ENCODE results near the gene JPH3. TPM values are rescaled to one million over a fixed set of nuclear protein-coding genes. Genes with fewer than 3 reads are reported as not detected.

Gene JPH3
- total and polyA plus RNA-seq, 4 donors, result 12.6 to 79.7 (median 54.0) TPM

DNA sequence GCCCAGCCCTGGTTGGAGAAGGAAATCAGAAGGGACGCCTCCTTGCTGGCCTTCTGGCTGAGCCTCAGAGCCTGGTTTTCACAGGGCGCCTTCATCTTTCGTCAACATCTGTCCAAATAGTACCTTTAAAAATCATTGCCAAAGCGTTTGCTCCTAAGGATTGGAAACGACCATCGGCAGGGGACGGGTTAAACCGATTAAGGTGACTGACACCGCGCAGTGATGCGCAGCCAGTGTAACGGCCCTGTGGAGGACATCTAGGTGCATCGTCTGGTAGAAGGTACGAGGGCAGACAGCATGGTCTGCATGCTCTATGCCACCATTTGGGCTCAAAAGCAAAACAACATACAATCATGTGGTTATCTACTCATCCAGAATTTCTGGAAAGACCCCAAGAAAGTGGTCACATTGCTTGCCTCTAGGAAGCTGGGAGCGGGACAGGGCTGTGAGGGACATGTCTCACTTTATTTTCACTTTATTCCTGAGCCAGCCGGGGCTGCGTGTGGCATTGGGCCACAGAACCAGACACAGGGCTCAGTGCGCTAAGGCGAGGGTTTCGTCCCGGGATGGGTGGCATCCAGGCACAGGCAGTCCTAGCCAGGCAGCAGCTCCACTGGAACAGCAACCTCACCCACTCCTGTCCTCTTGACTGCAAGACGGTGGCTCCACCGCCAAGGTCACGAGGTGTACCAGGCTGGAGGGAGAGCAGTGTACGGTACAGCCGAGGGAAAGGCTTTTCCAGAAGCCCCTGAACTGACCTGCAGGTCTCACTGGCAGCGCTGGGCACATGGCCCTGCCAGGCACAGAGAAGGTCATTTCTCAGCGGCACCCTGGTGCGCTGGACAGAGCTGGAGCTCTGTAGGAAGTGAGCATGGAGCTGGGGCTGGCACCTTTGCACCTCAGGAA is 40.9 kb upstream of the JPH3 start:
- H3K4me3 ChIP-seq (ENCODE audit: low read depth, low read length), result no peak overlapping the region

DNA sequence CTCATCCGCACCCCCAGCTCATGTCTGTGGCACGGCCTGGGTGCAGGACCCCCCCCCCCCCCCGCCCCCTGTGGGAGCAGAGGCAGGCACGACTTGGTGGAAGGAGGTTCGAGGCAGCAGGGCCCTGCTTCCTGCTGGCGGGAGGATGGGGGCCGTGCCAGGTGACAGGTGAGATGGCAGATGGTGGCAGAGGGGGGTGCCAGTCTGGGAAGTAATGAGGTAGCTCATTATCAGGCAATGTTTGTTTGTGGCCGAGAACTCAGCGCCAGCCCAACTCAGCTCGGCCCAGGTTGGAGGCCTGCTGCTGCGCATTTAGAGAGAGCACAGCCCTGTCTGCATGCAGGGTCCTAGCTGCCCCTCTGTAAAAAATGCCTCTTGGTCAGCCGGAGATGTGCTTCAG is 40.1 kb upstream of the JPH3 start:
- WGBS (ENCODE audit: insufficient coverage), result 53% methylated on average over 12 of the region's 12 CpGs
- Histone ChIP-seq H3K4me3 (ENCODE audit: low read depth, low read length) (no peak overlapping the region), H3K27ac (ENCODE audit: low read depth, low read length) (no peak overlapping the region), H3K27me3 (ENCODE audit: control insufficient read depth, insufficient read depth, low read length) (no peaks in the 10 kb centered on the region), H3K9me3 (ENCODE audit: control insufficient read depth, insufficient read depth, low read length) (no peaks in the 10 kb centered on the region), H3K4me1 (ENCODE audit: control insufficient read depth, insufficient read depth, low read length) (peaks cover 10% of the 10 kb centered on the region), H3K36me3 (ENCODE audit: control insufficient read depth, insufficient read depth, low read length) (no peaks in the 10 kb centered on the region)
- peak in 1 of 6 donors; percentile 66 for DNase-seq (ENCODE audit: low read depth in 4 of 6, low spot score in 6 of 6)

More for the DNA sequence above, 40.9 kb upstream of the JPH3 start:
- H3K36me3 ChIP-seq (ENCODE audit: control insufficient read depth, insufficient read depth, low read length), result no peaks in the 10 kb centered on the region
- no peaks in the 10 kb centered on the region for H3K9me3 ChIP-seq (ENCODE audit: control insufficient read depth, insufficient read depth, low read length)
- no peaks in the 10 kb centered on the region for H3K27me3 ChIP-seq (ENCODE audit: control insufficient read depth, insufficient read depth, low read length)
- H3K4me1 ChIP-seq (ENCODE audit: control insufficient read depth, insufficient read depth, low read length), result peaks cover 10% of the 10 kb centered on the region
- DNase-seq (ENCODE audit: low read depth in 4 of 6, low spot score in 6 of 6), result no peak
- H3K27ac ChIP-seq (ENCODE audit: low read depth, low read length), result no peak overlapping the region
- WGBS (ENCODE audit: insufficient coverage), result 89% methylated on average over 29 of the region's 29 CpGs

DNA sequence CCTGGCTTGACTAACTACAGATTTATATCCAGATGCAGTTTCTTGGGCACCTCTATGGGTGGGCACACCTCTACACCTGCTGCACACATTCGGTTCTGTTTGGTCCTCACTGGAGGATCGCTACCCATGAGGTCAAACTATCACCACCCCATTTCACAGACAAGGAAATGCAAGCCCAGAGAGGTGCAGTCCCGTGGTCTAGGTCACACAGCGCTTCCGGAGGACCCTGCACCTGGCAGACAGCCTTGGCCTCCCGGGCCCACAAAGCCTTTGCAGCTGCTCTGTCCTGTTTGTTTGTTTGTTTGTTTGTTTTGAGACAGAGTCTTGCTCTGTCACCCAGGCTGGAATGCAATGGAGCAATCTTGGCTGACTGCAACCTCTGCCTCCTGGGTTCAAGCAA is 39.3 kb upstream of the JPH3 start:
- Histone ChIP-seq H3K27me3 (ENCODE audit: control insufficient read depth, insufficient read depth, low read length) (no peaks in the 10 kb centered on the region), H3K4me1 (ENCODE audit: control insufficient read depth, insufficient read depth, low read length) (peaks cover 10% of the 10 kb centered on the region), H3K9me3 (ENCODE audit: control insufficient read depth, insufficient read depth, low read length) (no peaks in the 10 kb centered on the region), H3K4me3 (ENCODE audit: low read depth, low read length) (no peak overlapping the region), H3K36me3 (ENCODE audit: control insufficient read depth, insufficient read depth, low read length) (no peaks in the 10 kb centered on the region), H3K27ac (ENCODE audit: low read depth, low read length) (no peak overlapping the region)
- no peak for DNase-seq (ENCODE audit: low read depth in 4 of 6, low spot score in 6 of 6)
- WGBS (ENCODE audit: insufficient coverage), result 84% methylated on average over 3 of the region's 6 CpGs

DNA sequence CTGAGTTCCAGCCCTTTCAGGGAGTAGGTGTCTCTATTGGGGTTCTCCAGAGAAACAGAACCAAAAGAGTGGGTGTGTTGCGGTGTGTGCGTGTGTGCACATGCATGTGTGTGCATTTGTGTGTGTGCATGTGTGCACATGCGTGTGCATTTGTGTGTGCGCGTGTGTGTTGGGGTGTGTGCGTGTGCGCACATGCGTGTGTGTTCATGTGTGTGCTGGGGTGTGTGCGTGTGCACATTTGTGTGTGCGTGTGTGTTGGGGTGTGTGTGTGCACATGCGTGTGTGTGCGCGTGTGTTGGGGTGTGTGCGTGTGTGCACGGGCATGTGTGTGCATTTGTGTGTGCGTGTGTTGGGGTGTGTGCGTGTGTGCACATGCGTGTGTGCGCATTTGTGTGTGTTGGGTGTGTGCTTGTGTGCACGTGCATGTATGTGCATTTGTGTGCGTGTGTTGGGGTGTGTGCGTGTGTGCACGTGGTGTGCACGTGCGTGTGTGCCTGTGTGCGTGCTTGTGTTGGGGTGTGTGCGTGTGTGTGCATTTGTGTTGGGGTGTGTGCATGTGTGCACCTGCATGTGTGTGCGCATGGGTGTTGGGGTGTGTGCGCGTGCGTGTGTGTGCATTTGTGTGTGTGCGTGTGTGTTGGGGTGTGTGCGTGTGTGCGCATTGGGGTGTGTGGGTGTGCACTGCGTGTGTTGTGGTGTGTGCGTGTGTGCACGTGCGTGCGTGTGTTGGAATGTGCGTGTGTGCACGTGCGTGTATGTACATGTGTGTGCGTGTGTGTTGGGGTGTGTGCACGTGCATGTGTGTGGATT is 38.4 kb upstream of the JPH3 start:
- Histone ChIP-seq H3K27me3 (ENCODE audit: control insufficient read depth, insufficient read depth, low read length) (no peaks in the 10 kb centered on the region), H3K4me1 (ENCODE audit: control insufficient read depth, insufficient read depth, low read length) (peaks cover 10% of the 10 kb centered on the region)
- 80% methylated on average over 32 of the region's 44 CpGs for WGBS (ENCODE audit: insufficient coverage)

DNA sequence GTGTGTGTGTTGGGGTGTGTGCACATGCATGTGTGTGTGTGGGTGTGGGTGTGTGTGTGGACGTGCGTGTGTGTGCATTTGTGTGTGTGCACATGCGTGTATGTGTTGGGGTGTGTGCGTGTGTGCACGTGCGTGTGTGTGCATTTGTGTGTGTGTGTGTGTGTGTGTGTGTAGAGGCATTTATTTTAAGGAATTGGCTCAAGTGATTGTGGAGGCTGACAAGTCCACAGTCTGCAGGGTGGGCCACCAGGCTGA is 37.9 kb upstream of the JPH3 start:
- 88% methylated on average over 6 of the region's 6 CpGs for WGBS (ENCODE audit: insufficient coverage)
- H3K4me1 ChIP-seq (ENCODE audit: control insufficient read depth, insufficient read depth, low read length), result peaks cover 10% of the 10 kb centered on the region
- no peaks in the 10 kb centered on the region for H3K27me3 ChIP-seq (ENCODE audit: control insufficient read depth, insufficient read depth, low read length)
- no peaks in the 10 kb centered on the region for H3K36me3 ChIP-seq (ENCODE audit: control insufficient read depth, insufficient read depth, low read length)
- no peak for DNase-seq (ENCODE audit: low read depth in 4 of 6, low spot score in 6 of 6)
- no peak overlapping the region for H3K4me3 ChIP-seq (ENCODE audit: low read depth, low read length)
- H3K9me3 ChIP-seq (ENCODE audit: control insufficient read depth, insufficient read depth, low read length), result no peaks in the 10 kb centered on the region
- H3K27ac ChIP-seq (ENCODE audit: low read depth, low read length), result no peak overlapping the region

More for the DNA sequence above, 38.4 kb upstream of the JPH3 start:
- Histone ChIP-seq H3K9me3 (ENCODE audit: control insufficient read depth, insufficient read depth, low read length) (no peaks in the 10 kb centered on the region), H3K27ac (ENCODE audit: low read depth, low read length) (no peak overlapping the region), H3K36me3 (ENCODE audit: control insufficient read depth, insufficient read depth, low read length) (no peaks in the 10 kb centered on the region), H3K4me3 (ENCODE audit: low read depth, low read length) (no peak overlapping the region)
- no peak for DNase-seq (ENCODE audit: low read depth in 4 of 6, low spot score in 6 of 6)

DNA sequence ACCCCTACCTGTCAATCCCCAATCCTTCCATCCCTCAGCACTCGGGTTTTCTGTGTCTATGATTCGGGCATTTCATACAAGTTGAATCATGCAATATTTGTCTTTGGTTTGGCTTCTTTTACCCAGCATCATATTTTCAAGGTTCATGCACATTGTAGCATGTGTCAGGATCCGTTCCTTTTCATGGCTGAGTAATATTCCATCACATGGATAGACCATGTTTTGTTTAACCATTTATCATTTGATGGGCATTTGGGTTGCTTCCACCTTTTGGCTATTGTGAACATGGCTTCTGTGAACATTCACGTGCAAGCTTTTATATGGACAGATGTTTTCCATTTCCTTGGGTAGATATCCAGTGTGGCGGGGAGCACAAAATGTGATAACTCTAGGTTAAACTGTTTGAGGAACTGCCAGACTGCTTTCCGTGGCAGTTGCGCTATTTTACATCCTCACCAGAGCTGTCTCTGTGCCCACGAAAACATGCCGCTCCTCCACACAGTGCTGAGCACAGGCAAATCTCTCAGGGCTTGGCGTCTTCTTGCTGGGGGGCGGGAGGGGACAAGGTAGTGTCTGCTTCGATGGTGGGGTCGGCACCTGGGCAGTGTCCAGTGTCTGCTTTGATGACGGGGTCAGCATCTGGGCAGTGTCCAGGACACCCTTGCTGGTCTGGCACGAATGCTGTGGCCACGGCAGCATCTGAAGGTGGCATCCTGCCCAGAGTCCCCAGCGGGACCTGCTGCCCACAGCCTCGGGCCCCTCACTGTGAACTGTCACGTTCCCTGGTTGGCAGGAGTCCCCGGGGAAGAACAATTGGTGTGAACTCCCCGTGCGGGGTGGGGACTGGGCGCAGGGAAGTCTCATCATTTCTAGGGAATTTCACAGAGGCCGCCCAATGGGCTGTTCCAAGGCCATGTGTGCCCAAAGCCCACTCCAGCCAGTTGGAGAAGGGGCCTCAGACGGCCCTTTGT is 32.4 kb upstream of the JPH3 start:
- Histone ChIP-seq H3K27ac (ENCODE audit: low read depth, low read length) (no peak overlapping the region), H3K9me3 (ENCODE audit: control insufficient read depth, insufficient read depth, low read length) (no peaks in the 10 kb centered on the region), H3K27me3 (ENCODE audit: control insufficient read depth, insufficient read depth, low read length) (no peaks in the 10 kb centered on the region), H3K4me3 (ENCODE audit: low read depth, low read length) (no peak overlapping the region), H3K36me3 (ENCODE audit: control insufficient read depth, insufficient read depth, low read length) (no peaks in the 10 kb centered on the region), H3K4me1 (ENCODE audit: control insufficient read depth, insufficient read depth, low read length) (peaks cover 23% of the 10 kb centered on the region)
- 37% methylated on average over 22 of the region's 25 CpGs for WGBS (ENCODE audit: insufficient coverage)
- peak in 2 of 6 donors; percentile 68 to 76 for DNase-seq (ENCODE audit: low read depth in 4 of 6, low spot score in 6 of 6)

DNA sequence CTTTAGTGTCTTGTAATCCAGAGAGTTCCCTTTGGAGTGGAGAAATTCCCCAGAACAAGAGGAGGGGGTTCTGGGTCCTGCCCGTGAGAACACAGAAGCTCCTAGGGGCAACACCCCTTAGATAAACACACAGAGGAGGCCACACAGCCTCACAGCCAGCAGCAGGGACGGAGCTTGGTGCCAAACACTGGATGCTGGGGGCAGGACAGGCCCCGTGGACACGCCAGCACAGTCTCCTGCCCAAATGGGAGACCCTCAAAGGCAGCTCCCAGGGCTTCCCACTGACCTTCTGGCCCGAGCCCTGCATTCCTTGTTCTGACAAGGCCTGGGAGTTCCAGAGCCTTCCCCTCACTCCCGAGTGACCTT is 31.8 kb upstream of the JPH3 start:
- Histone ChIP-seq H3K4me1 (ENCODE audit: control insufficient read depth, insufficient read depth, low read length) (peaks cover 23% of the 10 kb centered on the region), H3K27me3 (ENCODE audit: control insufficient read depth, insufficient read depth, low read length) (no peaks in the 10 kb centered on the region), H3K27ac (ENCODE audit: low read depth, low read length) (no peak overlapping the region), H3K4me3 (ENCODE audit: low read depth, low read length) (no peak overlapping the region), H3K36me3 (ENCODE audit: control insufficient read depth, insufficient read depth, low read length) (no peaks in the 10 kb centered on the region), H3K9me3 (ENCODE audit: control insufficient read depth, insufficient read depth, low read length) (no peaks in the 10 kb centered on the region)
- WGBS (ENCODE audit: insufficient coverage), result 47% methylated on average over 6 of the region's 6 CpGs
- DNase-seq (ENCODE audit: low read depth in 4 of 6, low spot score in 6 of 6), result no peak

DNA sequence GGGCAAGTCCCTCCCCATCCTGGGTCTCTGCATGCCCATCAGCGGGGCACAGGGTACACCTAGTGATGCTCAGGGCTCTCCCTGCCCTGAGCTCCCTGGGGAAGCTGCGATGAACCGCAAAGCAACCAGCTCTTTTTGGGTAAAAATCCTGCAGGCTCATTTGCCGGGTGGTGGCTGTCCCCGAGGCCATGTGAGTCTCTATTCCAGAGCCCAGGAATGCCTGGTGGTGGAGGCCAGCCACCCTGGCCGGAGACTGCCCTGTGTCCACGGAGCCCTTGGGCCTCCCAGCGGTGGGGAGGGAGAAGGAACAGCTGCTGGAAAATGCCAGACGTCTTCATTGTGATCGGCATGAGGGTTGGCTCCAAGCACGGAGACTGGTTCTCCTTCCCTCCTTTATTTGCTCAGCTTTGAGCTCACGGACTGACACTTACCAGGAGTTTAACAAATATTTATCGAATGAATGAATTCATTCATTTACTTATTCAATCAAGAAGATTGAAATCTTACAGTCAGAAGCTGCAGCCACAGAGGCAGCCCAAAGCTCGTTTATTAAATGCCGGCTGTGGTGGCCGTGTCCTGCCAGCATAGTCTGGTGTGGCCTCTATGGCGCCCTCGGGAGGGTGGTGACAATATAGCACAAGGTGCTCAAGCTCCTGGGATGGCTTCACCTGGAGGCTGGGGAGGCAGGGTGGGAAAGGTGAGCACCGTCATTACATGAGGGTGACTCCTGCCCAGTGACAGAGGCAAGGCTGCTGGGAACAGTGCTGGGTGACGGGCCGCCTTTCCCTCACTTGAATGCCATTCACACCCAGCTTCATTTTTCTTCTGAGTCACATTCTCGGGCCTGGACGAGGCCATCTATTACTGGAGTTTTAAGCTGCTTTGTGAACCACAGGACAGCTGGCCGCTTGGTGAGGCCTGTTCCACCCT is 31.1 kb upstream of the JPH3 start:
- peak in 2 of 6 donors; percentile 39 to 41 for DNase-seq (ENCODE audit: low read depth in 4 of 6, low spot score in 6 of 6)
- H3K27ac ChIP-seq (ENCODE audit: low read depth, low read length), result no peak overlapping the region
- H3K9me3 ChIP-seq (ENCODE audit: control insufficient read depth, insufficient read depth, low read length), result no peaks in the 10 kb centered on the region
- no peaks in the 10 kb centered on the region for H3K27me3 ChIP-seq (ENCODE audit: control insufficient read depth, insufficient read depth, low read length)
- no peaks in the 10 kb centered on the region for H3K36me3 ChIP-seq (ENCODE audit: control insufficient read depth, insufficient read depth, low read length)
- 51% methylated on average over 18 of the region's 24 CpGs for WGBS (ENCODE audit: insufficient coverage)
- H3K4me3 ChIP-seq (ENCODE audit: low read depth, low read length), result no peak overlapping the region
- H3K4me1 ChIP-seq (ENCODE audit: control insufficient read depth, insufficient read depth, low read length), result peaks cover 23% of the 10 kb centered on the region

All from spinal cord (tissue), 10 donors.